Smooth muscle cell (in vitro differentiated cells): ENCODE measurements around the gene GBE1. TPM values are rescaled to one million over a fixed set of nuclear protein-coding genes. Genes with fewer than 3 reads are reported as not detected.

ENCODE experiments used
- DNase-seq: peaks from one replicate; lab custom pipeline; 2025; ENCODE audit not compliant: unreplicated experiment; lab: John Stamatoyannopoulos, UW
- H2AFZ ChIP-seq: fragments of 200-600 bp; sonication (generic); 2 replicates; pipeline ENCODE4 v1.6.0; 2016; ENCODE audit warnings: antibody characterized with exemption, low read depth, mild to moderate bottlenecking
- H3F3A ChIP-seq: fragments of 200-600 bp; sonication (generic); 2 replicates; pipeline ENCODE4 v1.6.0; 2017; ENCODE audit warnings: antibody characterized with exemption, low read depth
- H3K27ac ChIP-seq: fragments of 200-600 bp; sonication (generic); 2 replicates; pipeline ENCODE4 v1.5.1; 2016; ENCODE audit warnings: low read depth, mild to moderate bottlenecking
- H3K27me3 ChIP-seq: fragments of 200-600 bp; sonication (generic); 2 replicates; pipeline ENCODE4 v1.6.1; 2016; ENCODE audit warnings: low read depth, mild to moderate bottlenecking
- H3K36me3 ChIP-seq: fragments of 200-600 bp; sonication (generic); 2 replicates; pipeline ENCODE4 v1.5.1; 2016; ENCODE audit warnings: low read depth
- H3K4me1 ChIP-seq: fragments of 200-600 bp; sonication (generic); 2 replicates; pipeline ENCODE4 v1.5.1; 2016; ENCODE audit warnings: low read depth
- H3K4me2 ChIP-seq: fragments of 200-600 bp; sonication (generic); 2 replicates; pipeline ENCODE4 v1.6.0; 2016; ENCODE audit warnings: mild to moderate bottlenecking
- H3K4me3 ChIP-seq: fragments of 200-600 bp; sonication (generic); 2 replicates; pipeline ENCODE4 v1.5.1; 2016; ENCODE audit warnings: mild to moderate bottlenecking
- H3K79me2 ChIP-seq: fragments of 200-600 bp; sonication (generic); 2 replicates; pipeline ENCODE4 v1.6.0; 2016; ENCODE audit warnings: low read depth, mild to moderate bottlenecking
- H3K9ac ChIP-seq: fragments of 200-600 bp; sonication (generic); 2 replicates; pipeline ENCODE4 v1.6.0; 2016; ENCODE audit warnings: low read depth
- H3K9me3 ChIP-seq: fragments of 200-600 bp; sonication (generic); replicated peaks from 2 replicates; pipeline ENCODE4 v1.5.1; 2016; ENCODE audit warnings: low read depth
- H4K20me1 ChIP-seq: fragments of 200-600 bp; sonication (generic); 2 replicates; pipeline ENCODE4 v1.6.0; 2016; ENCODE audit warnings: low read depth
- CTCF ChIP-seq: fragments of 200-600 bp; sonication (generic); IDR thresholded peaks from 2 replicates; pipeline ENCODE4 v1.5.1; 2017; ENCODE audit warnings: borderline replicate concordance, mild to moderate bottlenecking, antibody characterized with exemption; ENCODE audit not compliant: insufficient read depth, poor library complexity, severe bottlenecking
- WGBS: methylation state at CpG from one replicate; pipeline ENCODE4 v1.1.7; 2016; ENCODE audit warnings: low lambda C conversion rate; 5-methylcytosine and 5-hydroxymethylcytosine counted together
- polyA plus RNA-seq: library from polyadenylated mRNA; unstranded; fragments of >200 nt; fragmentation: Nextera tagmentation; extraction: Ambion mirVana; gene quantifications from 2 replicates; pipeline ENCODE4 v1.2.1, GENCODE V29; 2016
- total RNA-seq: library from RNA; depleted of rRNA; stranded (reverse); fragments of >200 nt; gene quantifications from 2 replicates; pipeline ENCODE4 v1.2.3, GENCODE V29; 2014

The GBE1 gene
- total and polyA plus RNA-seq, 2 experiments from 2014 or later = 23.4 to 50.8 TPM

GRCh38 chr3:81716870-81717509 lies 44.5 kb downstream of the GBE1 start:
- no peak overlapping the region for H3K27ac ChIP-seq

GRCh38 chr3:81713031-81713430 lies 48.4 kb downstream of the GBE1 start:
- no peaks in the 10 kb centered on the region for H3K36me3 ChIP-seq
- H3K4me3 ChIP-seq = no peak overlapping the region
- 28% methylated on average over 4 of the region's 4 CpGs for WGBS
- DNase-seq = no peak
- no peak overlapping the region for H3K9ac ChIP-seq
- no peak overlapping the region for H2AFZ ChIP-seq
- no peak for TF ChIP-seq CTCF
- H3K9me3 ChIP-seq = no peaks in the 10 kb centered on the region
- H3F3A ChIP-seq = no peaks in the 10 kb centered on the region
- no peaks in the 10 kb centered on the region for H3K4me1 ChIP-seq
- H3K4me2 ChIP-seq = peak overlapping the region; percentile 77
- peaks cover 5% of the 10 kb centered on the region for H3K79me2 ChIP-seq
- no peaks in the 10 kb centered on the region for H3K27me3 ChIP-seq
- peak overlapping the region; percentile 42 for H3K27ac ChIP-seq
- peaks cover 17% of the 10 kb centered on the region for H4K20me1 ChIP-seq

More at GRCh38 chr3:81716870-81717509, 44.5 kb downstream of the GBE1 start:
- Histone ChIP-seq H2AFZ (no peak overlapping the region), H3K9me3 (no peaks in the 10 kb centered on the region), H3F3A (no peaks in the 10 kb centered on the region), H3K4me2 (no peak overlapping the region), H3K36me3 (no peaks in the 10 kb centered on the region), H3K4me3 (no peak overlapping the region), H3K4me1 (no peaks in the 10 kb centered on the region), H3K79me2 (peaks cover 9% of the 10 kb centered on the region), H3K9ac (no peak overlapping the region), H3K27me3 (no peaks in the 10 kb centered on the region), H4K20me1 (peaks cover 4% of the 10 kb centered on the region)
- WGBS = 79% methylated on average over 3 of the region's 3 CpGs
- no peak for TF ChIP-seq CTCF
- no peak for DNase-seq

GRCh38 chr3:81709606-81710005 lies 51.8 kb downstream of the GBE1 start:
- Histone ChIP-seq H4K20me1 (peaks cover 22% of the 10 kb centered on the region), H3K9ac (no peak overlapping the region)

More at GRCh38 chr3:81709606-81710005, 51.8 kb downstream of the GBE1 start:
- Histone ChIP-seq H3K36me3 (no peaks in the 10 kb centered on the region), H3F3A (no peaks in the 10 kb centered on the region), H3K27ac (no peak overlapping the region), H3K4me1 (no peaks in the 10 kb centered on the region), H3K27me3 (no peaks in the 10 kb centered on the region), H3K4me2 (no peak overlapping the region), H2AFZ (no peak overlapping the region), H3K4me3 (no peak overlapping the region), H3K79me2 (peaks cover 10% of the 10 kb centered on the region), H3K9me3 (no peaks in the 10 kb centered on the region)
- TF ChIP-seq CTCF = no peak
- 85% methylated on average over 2 of the region's 2 CpGs for WGBS
- DNase-seq = no peak
